ENCODE measurements around the gene PTGDR.

Gene PTGDR

GRCh38 chr14:52263190-52263589 lies 4.3 kb upstream of the PTGDR start:
- Histone ChIP-seq H3K9me3 (ENCODE audit: control insufficient read depth, low read length) (no peaks in the 10 kb centered on the region), H3K27me3 (ENCODE audit: control insufficient read depth, insufficient read depth, low read length, poor library complexity, severe bottlenecking) (peaks cover 28% of the 10 kb centered on the region), H3K27ac (ENCODE audit: insufficient read depth, low read depth, low read length, poor library complexity, severe bottlenecking) (no peak overlapping the region), H3K4me3 (ENCODE audit: insufficient read depth, low read depth, low read length) (no peak overlapping the region), H3K36me3 (ENCODE audit: control insufficient read depth, insufficient read depth, low read length) (no peaks in the 10 kb centered on the region), H3K4me1 (ENCODE audit: control insufficient read depth, insufficient read depth, low read length) (no peaks in the 10 kb centered on the region)

- 85 to 87% methylated on average over 5 of the region's 5 CpGs for WGBS, 2 experiments
- H3K4me3 ChIP-seq (ENCODE audit: insufficient read depth, low read depth, low read length): no peak overlapping the region
- H3K27ac ChIP-seq (ENCODE audit: insufficient read depth, low read depth, low read length, poor library complexity, severe bottlenecking): no peak overlapping the region
- no peaks in the 10 kb centered on the region for H3K9me3 ChIP-seq (ENCODE audit: control insufficient read depth, low read length)
- peaks cover 49% of the 10 kb centered on the region for H3K27me3 ChIP-seq (ENCODE audit: control insufficient read depth, insufficient read depth, low read length, poor library complexity, severe bottlenecking)
- H3K4me1 ChIP-seq (ENCODE audit: control insufficient read depth, insufficient read depth, low read length): no peaks in the 10 kb centered on the region
- H3K36me3 ChIP-seq (ENCODE audit: control insufficient read depth, insufficient read depth, low read length): no peaks in the 10 kb centered on the region
Observed at GRCh38 chr14:52265253-52265652, 2.2 kb upstream of the PTGDR start.

DNA sequence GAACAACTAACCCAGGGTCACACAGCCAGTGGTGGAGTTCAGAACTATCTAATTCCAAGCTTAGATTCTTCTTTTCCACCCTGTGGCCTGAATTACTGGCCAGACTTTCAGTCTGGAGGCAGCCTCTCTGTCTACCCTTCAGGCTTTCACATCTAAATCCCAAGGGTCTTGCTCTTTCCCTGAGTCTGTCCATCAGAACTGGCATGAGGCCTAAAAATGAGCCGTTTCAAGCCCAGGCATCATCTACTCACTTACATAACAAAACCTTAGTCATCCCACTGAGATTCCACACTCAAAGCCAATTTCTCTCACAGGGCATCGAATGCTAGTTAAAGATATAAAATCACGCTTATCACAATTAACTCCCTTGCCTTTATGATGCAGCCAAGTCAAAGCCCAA lies 1.3 kb upstream of the PTGDR start:
- Histone ChIP-seq H3K36me3 (ENCODE audit: control insufficient read depth, insufficient read depth, low read length) (no peaks in the 10 kb centered on the region), H3K27me3 (ENCODE audit: control insufficient read depth, insufficient read depth, low read length, poor library complexity, severe bottlenecking) (peaks cover 53% of the 10 kb centered on the region), H3K9me3 (ENCODE audit: control insufficient read depth, low read length) (no peaks in the 10 kb centered on the region), H3K4me3 (ENCODE audit: insufficient read depth, low read depth, low read length) (no peak overlapping the region), H3K4me1 (ENCODE audit: control insufficient read depth, insufficient read depth, low read length) (no peaks in the 10 kb centered on the region), H3K27ac (ENCODE audit: insufficient read depth, low read depth, low read length, poor library complexity, severe bottlenecking) (no peak overlapping the region)
- 78 to 90% methylated on average over 3 of the region's 3 CpGs for WGBS, 2 experiments

DNA sequence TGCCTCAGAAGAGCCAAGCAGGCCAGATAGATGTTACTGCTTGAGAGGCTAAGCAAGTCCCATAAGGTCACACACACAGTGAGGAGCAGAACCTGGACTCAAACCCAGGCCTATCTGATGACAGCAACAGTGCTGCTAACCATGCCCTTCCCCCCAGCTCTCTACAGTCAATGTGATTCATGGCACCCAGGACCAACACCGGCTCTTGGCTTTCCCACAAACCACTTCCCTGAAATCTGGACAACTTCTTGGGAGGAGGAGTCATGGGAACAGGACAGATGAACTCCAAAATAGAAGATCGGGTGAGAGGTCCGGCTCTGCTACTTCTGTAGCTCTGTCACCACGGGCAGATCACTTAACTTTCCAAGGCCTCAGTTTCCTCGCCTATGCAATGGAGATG lies 716 bp upstream of the PTGDR start:
- Histone ChIP-seq H3K9me3 (ENCODE audit: control insufficient read depth, low read length) (no peaks in the 10 kb centered on the region), H3K4me1 (ENCODE audit: control insufficient read depth, insufficient read depth, low read length) (no peaks in the 10 kb centered on the region), H3K27me3 (ENCODE audit: control insufficient read depth, insufficient read depth, low read length, poor library complexity, severe bottlenecking) (peaks cover 53% of the 10 kb centered on the region), H3K27ac (ENCODE audit: insufficient read depth, low read depth, low read length, poor library complexity, severe bottlenecking) (no peak overlapping the region), H3K4me3 (ENCODE audit: insufficient read depth, low read depth, low read length) (no peak overlapping the region), H3K36me3 (ENCODE audit: control insufficient read depth, insufficient read depth, low read length) (no peaks in the 10 kb centered on the region)
- 91 to 92% methylated on average over 5 of the region's 5 CpGs for WGBS, 2 experiments

GRCh38 chr14:52268279-52269061 lies 972 bp downstream of the PTGDR start:
- Histone ChIP-seq H3K36me3 (ENCODE audit: control insufficient read depth, insufficient read depth, low read length) (no peaks in the 10 kb centered on the region), H3K9me3 (ENCODE audit: control insufficient read depth, low read length) (no peaks in the 10 kb centered on the region), H3K27me3 (ENCODE audit: control insufficient read depth, insufficient read depth, low read length, poor library complexity, severe bottlenecking) (peaks cover 53% of the 10 kb centered on the region), H3K4me1 (ENCODE audit: control insufficient read depth, insufficient read depth, low read length) (no peaks in the 10 kb centered on the region), H3K4me3 (ENCODE audit: insufficient read depth, low read depth, low read length) (peak overlapping the region; percentile 38), H3K27ac (ENCODE audit: insufficient read depth, low read depth, low read length, poor library complexity, severe bottlenecking) (no peak overlapping the region)
- 4 to 5% methylated on average over 54 of the region's 54 CpGs for WGBS, 2 experiments

DNA sequence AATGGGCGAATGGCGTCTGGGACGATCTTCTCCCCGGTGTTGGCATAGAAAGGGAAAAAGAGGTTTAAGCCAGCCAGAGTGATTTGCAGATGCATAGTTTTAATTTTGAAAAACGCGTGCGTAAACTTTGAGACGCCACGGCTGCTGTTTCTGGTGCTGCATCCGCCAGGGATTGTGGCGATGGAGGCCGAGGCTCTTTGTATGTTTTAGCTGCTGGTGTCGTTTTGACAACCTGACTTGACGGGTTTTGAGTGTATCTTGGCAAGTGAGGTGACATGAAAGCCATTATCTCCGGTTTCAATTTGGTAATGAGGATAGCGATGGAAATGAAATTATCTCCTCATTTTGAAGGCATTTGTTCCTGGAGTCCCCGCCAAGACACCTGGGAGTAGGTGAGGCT lies 1.6 kb downstream of the PTGDR start:
- Histone ChIP-seq H3K4me3 (ENCODE audit: insufficient read depth, low read depth, low read length) (no peak overlapping the region), H3K27me3 (ENCODE audit: control insufficient read depth, insufficient read depth, low read length, poor library complexity, severe bottlenecking) (peaks cover 53% of the 10 kb centered on the region), H3K36me3 (ENCODE audit: control insufficient read depth, insufficient read depth, low read length) (no peaks in the 10 kb centered on the region), H3K9me3 (ENCODE audit: control insufficient read depth, low read length) (no peaks in the 10 kb centered on the region), H3K4me1 (ENCODE audit: control insufficient read depth, insufficient read depth, low read length) (no peaks in the 10 kb centered on the region), H3K27ac (ENCODE audit: insufficient read depth, low read depth, low read length, poor library complexity, severe bottlenecking) (no peak overlapping the region)
- WGBS, 2 experiments: 83 to 85% methylated on average over 17 of the region's 17 CpGs

DNA sequence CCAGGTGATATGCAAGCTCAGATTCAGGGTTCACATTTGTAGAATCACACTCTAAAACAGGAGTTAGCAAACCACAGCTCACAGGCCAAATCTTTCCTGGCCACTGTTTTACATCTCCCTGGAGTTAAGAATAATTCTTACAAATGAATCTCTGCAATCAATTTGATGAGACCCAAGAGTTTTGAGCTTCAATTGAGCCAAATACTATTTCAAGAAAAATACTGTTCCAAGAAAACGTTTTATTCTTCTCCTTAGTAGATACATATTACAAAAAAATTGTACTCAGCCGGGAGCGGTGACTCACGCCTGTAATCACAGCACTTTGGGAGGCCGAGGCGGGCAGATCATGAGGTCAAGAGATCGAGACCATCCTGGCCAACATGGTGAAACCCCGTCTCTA lies 2.5 kb downstream of the PTGDR start:
- H3K36me3 ChIP-seq (ENCODE audit: control insufficient read depth, insufficient read depth, low read length): no peaks in the 10 kb centered on the region
- no peaks in the 10 kb centered on the region for H3K9me3 ChIP-seq (ENCODE audit: control insufficient read depth, low read length)
- peaks cover 53% of the 10 kb centered on the region for H3K27me3 ChIP-seq (ENCODE audit: control insufficient read depth, insufficient read depth, low read length, poor library complexity, severe bottlenecking)
- no peaks in the 10 kb centered on the region for H3K4me1 ChIP-seq (ENCODE audit: control insufficient read depth, insufficient read depth, low read length)
- WGBS, 2 experiments: 79 to 83% methylated on average over 8 of the region's 8 CpGs
- H3K27ac ChIP-seq (ENCODE audit: insufficient read depth, low read depth, low read length, poor library complexity, severe bottlenecking): no peak overlapping the region
- H3K4me3 ChIP-seq (ENCODE audit: insufficient read depth, low read depth, low read length): no peak overlapping the region

DNA sequence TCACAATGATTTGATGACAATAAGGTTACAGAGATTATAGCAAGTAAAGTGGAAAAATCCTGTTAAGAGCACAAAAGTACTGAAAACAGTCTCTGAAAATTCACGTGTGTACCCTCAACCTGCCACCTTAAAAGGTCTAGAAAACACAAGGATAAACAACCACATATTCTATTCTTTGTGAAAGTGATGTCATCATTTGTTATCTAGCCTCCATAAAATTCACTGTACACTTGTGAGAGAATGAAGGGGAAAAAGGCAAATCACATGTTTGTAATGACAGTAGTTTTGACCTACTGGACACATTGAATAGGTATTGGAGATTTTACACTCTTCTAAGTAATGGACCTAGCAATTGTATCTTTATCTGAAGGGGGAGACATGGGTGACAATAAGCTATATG lies 4.0 kb downstream of the PTGDR start:
- no peak overlapping the region for H3K4me3 ChIP-seq (ENCODE audit: insufficient read depth, low read depth, low read length)
- H3K9me3 ChIP-seq (ENCODE audit: control insufficient read depth, low read length): no peaks in the 10 kb centered on the region
- no peaks in the 10 kb centered on the region for H3K36me3 ChIP-seq (ENCODE audit: control insufficient read depth, insufficient read depth, low read length)
- WGBS, 2 experiments: 64 to 70% methylated on average over 1 of the region's 1 CpG
- no peak overlapping the region for H3K27ac ChIP-seq (ENCODE audit: insufficient read depth, low read depth, low read length, poor library complexity, severe bottlenecking)
- no peaks in the 10 kb centered on the region for H3K4me1 ChIP-seq (ENCODE audit: control insufficient read depth, insufficient read depth, low read length)
- peaks cover 41% of the 10 kb centered on the region for H3K27me3 ChIP-seq (ENCODE audit: control insufficient read depth, insufficient read depth, low read length, poor library complexity, severe bottlenecking)

DNA sequence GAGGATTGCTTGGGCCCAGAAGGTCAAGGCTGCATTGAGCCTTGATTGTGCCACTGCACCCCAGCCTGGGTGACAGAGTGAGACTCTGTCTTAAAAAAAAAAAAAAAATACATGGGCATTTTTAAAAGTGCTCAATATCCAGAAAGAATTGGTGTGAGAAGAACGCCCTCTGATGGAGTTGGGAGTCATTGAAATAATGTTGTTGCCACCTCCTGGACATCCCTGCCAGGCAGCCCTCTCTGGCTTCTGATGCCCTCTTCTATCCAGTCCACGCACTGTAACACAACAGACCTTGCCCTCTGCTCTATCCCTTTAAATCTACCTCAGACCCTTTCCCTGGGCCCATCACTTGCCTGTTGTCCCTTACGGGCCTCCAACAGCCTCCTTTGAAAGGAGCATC lies 4.9 kb downstream of the PTGDR start:
- H3K27me3 ChIP-seq (ENCODE audit: control insufficient read depth, insufficient read depth, low read length, poor library complexity, severe bottlenecking): peaks cover 33% of the 10 kb centered on the region

GRCh38 chr14:52275372-52275771 lies 7.9 kb downstream of the PTGDR start:
- peaks cover 3% of the 10 kb centered on the region for H3K27me3 ChIP-seq (ENCODE audit: control insufficient read depth, insufficient read depth, low read length, poor library complexity, severe bottlenecking)
- no peak overlapping the region for H3K4me3 ChIP-seq (ENCODE audit: insufficient read depth, low read depth, low read length)
- WGBS, 2 experiments: 59 to 63% methylated on average over 3 of the region's 3 CpGs
- H3K9me3 ChIP-seq (ENCODE audit: control insufficient read depth, low read length): no peaks in the 10 kb centered on the region
- no peak overlapping the region for H3K27ac ChIP-seq (ENCODE audit: insufficient read depth, low read depth, low read length, poor library complexity, severe bottlenecking)
- no peaks in the 10 kb centered on the region for H3K4me1 ChIP-seq (ENCODE audit: control insufficient read depth, insufficient read depth, low read length)
- H3K36me3 ChIP-seq (ENCODE audit: control insufficient read depth, insufficient read depth, low read length): no peaks in the 10 kb centered on the region

More for the DNA sequence above, 4.9 kb downstream of the PTGDR start:
- WGBS, 2 experiments: 48 to 59% methylated on average over 3 of the region's 3 CpGs
- Histone ChIP-seq H3K4me1 (ENCODE audit: control insufficient read depth, insufficient read depth, low read length) (no peaks in the 10 kb centered on the region), H3K4me3 (ENCODE audit: insufficient read depth, low read depth, low read length) (no peak overlapping the region), H3K36me3 (ENCODE audit: control insufficient read depth, insufficient read depth, low read length) (no peaks in the 10 kb centered on the region), H3K9me3 (ENCODE audit: control insufficient read depth, low read length) (no peaks in the 10 kb centered on the region), H3K27ac (ENCODE audit: insufficient read depth, low read depth, low read length, poor library complexity, severe bottlenecking) (no peak overlapping the region)
